HG03575 (cell line): Measurements from ENCODE around the gene GABBR2.

Experiments used
- ATAC-seq: cut with Tn5 transposase; IDR thresholded peaks from one replicate; pipeline ENCODE4 v1.9.1; 2021; ENCODE audit not compliant: unreplicated experiment, insufficient number of reproducible peaks, low FRiP score; ENCODE audit errors: extremely low read depth

The GABBR2 gene

DNA sequence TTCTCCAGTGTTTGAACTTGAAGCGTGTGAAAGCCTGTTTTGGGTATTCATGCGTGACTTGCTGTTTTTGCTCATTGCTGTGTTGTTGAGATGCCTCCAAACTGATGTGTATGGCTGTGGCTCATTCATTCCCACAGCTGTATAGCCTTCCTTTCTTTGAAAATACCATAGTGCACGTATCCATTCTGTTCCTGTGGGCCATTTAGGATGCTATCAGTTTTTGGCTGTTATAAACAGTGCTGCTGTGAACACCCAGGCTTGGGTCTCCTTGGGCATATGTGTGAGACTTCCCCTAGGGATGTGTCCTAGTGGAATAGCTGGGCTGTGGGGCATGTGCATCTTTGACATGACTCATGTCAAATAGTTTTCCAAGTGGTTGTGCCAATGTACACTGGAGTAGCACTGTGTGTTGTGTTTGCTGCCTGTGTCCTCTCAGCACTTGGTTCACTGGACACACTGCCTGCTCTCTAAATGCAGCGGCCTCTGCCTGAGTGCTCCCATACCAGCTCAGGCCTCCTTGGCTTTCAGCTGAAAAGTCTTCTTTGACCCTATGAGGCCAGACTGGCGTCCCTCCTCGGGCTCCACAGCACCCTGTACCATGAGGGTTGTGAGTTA is 350.7 kb downstream of the GABBR2 start:
- ATAC-seq = no peak

DNA sequence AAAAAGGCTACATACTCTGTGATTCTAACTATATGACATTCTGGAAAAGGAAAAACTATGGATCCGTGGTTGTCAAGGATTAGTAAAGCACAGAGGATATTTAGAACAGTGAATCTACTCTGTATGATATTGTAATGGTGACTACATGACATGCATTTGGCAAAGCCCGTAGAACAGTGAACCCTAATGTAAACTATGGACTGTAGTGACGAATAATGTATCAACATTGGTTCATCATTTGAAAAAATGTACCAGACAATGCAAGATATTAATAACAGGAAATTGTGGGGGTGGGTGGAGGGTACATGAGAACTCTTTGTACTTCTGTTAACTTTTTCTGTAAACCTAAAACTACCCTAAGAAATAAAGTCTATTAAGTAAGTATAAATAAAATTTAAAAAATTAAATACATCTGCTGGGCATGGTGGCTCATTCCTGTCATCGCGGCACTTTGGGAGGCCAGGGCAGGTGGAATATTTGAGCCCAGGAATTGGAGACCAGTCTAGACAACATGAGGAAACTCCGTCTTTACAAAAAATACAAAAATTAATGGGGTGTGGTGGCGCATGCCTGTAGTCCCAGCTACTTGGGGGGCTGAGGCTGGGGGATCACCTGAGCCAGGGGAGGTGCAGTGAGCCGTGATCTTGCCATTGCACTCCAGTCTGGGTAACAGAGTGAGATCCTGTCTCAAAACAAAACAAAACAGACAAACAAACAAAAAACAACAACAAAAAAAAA is 351.6 kb downstream of the GABBR2 start:
- ATAC-seq = no peak

DNA sequence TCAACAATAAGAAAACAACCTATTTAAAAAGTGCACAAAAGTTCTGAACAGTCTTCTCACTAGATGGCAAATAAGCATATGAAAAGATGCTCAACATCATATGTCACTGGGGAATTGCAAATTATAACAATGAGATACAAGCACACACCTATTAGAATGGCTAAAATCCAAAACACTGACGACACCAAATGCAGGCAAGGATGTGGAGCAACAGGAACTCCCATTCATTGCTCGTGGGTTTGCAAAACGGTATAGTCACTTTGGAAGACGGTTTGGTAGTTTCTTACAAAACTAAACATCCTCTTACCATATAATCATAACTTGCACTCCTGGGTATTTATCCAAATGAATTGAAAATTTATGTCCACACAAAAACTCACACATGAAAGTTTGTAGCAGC is 352.4 kb downstream of the GABBR2 start:
- ATAC-seq = no peak

DNA sequence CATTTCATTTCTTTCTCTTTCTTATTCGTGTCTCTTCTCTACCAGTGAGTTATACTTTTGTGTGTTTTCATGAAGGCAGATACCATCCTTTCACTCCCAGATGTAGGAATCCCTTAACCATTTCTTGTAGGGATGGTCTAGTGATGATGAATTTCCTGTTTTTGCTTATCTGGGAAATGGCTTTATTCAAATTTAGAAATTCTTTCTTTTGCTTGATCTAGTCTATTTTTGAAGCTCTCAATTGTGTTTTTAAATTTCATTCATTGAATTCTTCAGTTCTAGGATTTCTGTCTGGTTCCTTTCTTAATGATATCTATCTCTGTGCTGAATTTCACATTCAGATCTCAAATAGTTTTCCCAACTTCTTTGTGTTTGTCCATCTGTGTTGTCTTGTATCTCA is 357.4 kb downstream of the GABBR2 start:
- no peak for ATAC-seq

DNA sequence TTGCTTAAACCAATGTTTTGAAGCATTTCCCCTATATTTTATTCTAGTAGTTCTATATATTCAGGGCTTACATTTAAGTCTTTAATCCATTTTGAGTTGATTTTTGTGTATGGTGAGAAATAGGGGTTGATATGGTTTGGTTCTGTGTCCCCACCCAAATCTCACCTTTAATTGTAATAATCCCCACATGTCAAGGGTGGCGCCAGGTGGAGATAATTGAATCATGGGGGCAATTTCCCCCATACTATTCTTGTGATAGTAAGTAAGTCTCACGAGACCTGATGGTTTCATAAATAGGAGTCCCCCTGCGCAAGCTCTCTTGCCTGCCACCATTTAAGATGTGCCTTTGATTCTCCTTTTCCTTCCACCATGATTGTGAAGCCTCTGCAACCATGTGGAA is 361.1 kb downstream of the GABBR2 start:
- ATAC-seq = no peak

DNA sequence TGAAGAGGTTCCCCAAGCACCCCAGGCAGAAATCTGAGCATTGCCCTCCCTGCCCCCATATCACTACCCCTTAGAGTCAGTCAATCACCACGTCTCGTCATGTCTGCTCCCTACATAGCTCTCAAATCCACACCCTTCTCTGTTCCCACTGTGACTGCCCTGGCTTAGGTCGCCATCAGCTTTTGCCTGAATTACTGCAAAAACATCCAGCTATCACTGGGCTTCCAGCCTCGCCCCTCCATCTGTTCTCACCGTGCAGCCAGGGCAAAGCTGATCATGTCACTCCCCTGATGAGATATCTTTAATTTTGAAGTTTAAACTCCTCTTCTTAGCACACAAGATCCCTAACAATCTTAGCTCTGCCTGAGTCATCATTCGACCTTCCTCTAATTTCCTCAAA is 363.7 kb downstream of the GABBR2 start:
- ATAC-seq = no peak

DNA sequence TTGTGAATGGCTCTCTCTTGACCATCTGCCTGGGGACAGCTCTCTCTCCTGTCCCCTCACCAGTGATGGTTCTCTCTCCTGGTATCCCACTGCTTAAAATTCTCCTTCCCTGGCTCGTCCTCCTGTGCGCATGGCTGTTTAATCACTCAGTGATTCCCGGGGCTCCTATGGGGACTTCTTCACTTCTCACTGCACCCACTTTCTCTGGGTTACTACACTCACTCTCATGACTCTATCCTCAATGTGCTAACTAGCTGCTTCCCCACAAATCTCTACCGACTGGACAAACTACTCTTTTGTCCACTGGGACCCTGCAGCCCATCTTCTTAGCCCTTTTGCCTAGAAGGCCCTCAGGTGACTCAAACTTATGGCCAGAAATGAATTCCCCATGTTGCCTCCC is 364.2 kb downstream of the GABBR2 start:
- no peak for ATAC-seq

DNA sequence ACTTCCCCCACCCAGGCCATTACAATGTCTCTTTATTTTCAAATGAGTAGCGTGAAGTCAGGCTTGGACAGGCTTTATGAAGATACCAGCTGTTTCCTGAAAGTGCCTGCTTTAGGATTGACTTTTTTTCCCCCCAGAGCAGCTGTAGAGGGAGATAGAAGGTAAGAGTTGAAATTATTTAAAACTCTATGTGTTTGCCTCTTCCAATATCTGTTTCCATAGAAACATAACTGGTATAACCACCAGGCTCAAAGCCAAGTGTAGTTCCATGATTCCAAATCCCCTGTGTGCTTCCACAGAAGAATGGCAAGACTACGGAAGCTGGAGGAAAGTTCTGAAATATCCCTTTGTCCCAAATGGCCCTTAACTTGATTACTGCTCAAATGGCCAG is 365.9 kb downstream of the GABBR2 start:
- ATAC-seq = no peak

DNA sequence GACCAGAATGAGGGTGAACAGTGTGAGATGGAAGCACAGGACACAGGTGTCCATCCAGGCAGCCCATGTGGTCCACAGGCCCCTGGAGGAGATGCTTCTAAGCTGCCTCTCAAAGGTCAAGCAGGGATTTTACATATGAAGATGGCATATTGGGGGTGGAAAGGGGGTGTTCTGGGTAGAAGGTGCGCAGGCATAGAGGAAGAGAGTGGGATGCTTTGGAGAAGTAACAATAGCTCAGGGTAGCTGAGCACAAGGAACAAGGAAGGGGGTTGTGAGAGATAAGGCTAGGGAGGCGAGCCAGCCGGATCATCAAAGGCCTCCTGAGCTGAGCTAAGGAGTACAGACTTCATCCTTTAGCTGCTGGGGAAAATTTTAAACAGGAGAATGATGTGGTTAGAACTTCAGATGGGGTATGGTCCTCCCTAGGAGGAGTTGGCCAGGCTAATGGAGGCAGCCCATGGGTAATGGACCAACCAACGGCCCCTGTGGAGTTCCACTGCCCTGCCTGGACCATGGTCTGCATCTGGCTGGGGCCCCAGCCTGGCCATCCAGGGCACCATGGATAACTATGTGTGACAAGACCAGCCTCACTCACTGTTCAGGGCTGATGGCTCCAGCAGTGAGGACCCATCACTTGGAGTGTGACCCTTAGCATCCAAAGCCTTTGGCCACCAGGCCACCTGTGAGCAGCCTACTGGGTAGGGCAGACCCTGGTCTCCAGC is 366.5 kb downstream of the GABBR2 start:
- ATAC-seq = no peak

DNA sequence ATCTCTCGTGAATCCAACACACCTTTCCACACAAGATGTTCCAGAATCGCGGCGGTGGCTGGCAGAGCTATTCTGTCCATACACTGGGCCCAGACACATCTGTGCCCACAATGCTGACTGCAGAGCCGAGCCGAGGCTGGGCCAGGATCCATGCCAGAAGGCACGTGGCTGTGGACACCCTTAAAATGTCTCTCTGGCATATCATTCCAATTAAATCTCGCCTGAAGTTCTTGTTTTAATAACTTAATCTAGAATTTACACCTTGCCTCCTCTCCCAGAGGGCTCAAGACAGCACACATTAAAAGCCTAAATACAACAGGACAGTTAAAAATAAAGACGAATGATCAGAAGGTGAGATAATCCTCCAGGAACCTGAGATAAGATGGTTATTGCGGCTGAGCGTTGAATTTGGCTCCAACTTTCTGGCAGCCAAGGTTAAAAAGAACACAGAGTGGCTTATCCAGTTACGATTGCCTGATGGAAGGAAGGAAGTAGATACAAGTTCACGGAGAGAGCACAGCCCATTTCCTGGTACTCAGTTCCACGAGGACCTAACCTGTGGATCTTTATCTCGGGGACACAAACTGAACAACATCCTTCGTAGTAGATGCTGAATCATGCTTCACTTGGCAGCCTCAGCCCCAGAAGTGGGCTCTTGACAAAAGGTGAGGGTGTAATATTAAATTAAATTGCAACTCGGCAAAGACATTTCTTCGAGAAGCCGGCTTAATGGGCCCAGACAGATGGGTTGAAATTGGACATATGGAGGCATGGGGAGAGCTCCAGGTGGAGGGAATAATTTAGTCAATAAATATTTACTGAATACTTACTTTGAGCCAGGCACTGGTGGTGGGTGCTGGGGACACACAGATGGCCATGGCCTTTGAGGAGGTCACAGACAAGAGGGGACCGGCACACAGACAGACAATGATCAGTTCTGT is 367.3 kb downstream of the GABBR2 start:
- ATAC-seq = no peak

DNA sequence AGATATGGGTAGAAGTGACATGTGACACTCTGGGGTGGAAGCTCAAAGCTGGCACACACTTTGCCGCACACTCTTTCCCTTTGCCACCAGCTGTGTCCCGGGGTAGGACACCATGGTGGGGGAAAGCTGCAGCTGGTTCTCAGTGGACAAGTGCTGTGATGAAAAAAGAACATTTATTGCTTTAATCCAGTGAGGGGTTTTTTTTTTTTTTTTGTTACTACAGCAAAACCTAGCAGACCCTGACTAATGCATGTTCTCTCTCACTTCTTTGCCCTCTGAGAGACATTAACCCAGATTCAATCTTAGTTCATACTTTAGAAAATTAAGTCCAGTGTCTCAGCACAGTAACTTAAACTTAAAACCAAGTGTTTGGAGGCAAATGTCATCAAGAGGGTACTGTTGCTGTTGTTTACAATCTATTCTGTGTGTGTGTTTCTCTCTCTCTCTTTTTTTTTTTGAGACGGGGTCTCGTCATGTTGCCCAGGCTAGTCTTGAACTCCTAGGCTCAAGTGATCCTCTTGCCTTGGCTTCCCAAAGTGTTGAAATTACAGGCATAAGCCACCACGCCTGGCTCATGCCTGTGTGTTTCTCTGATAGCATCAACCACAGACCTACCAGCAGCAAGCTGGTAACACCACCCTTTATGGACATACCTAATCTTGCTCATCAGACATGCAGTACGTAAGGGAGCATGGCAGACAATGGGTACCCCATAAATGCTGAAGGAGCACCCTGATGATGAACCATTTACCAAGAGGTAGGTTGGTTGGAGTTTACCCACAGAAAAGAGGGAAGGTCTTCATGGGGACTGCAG is 368.5 kb downstream of the GABBR2 start:
- ATAC-seq = no peak

DNA sequence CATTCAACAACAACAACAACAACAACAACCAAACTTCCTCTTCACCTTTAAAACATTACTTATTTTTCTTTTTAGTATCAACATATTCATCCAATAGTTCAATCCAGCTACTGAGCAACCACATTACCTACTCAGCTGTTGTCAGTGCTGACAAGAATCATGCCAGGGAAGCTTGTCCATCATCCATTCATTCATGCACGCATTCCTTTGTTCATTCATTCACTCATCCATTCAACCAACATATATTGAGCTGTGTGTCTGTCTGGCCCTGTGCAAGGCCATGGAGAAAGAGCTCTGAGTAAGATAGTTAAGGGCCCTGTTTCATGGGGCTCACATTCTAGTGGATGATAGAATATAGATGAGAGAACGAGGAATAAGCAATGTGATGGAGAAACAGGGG is 373.1 kb downstream of the GABBR2 start:
- ATAC-seq = no peak

DNA sequence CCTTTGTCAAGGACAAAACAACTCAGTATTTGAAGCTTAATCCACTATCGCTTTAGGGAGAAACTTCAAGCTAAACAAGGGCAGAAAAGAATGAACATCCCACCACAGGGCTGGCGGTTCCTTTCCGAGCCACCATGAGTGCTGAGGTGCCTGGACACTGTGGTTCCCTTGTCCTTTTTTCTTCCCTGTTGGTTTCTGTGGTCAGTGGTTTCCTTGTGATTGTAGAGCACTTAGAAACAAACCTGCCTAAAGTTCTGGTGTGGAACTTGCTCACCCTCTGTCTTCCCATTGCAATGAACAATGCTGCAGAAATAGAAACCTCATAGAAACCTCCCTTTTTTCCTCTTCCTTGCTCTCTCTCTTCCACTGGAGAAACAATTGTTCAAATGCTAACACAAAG is 373.9 kb downstream of the GABBR2 start:
- ATAC-seq = no peak

DNA sequence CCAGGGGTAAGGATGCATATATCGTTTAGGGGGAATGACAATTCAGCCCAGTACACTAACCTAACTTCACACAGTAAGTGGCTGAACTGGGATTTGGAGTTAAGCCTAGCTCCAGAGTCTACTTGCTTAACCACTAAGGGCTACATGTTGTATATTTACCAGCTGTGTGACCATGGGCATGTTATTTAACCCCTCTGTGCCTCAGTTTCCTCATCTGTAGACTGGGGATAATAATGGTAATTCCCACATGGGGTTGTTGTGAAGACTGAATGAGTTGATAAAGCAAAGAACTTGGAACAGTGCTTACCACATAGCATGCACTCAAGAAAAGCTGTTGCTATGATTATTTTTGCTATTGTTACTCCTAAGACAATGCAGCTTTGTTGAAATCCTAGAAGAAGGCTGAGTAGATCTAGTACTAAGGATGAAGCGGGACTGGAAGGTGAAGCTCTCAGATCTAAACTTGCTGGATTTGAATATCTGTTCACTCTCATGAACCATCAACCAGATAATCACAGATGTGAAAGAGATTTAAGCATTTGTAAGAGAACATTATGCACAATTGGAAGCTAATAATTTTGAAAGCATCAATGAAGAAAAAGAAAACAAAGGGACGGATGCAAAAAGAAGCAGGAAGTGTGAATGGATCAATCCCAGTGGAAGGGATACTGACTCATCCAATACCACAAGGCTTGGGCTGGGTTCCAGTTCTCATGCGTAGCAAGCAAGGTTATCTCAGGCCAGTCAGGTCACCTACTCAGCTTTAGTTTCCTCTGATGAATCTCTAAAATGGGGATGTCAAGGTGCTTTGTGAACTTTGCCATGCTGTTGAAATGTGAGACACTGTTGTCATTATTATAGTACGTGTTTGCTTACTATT is 374.8 kb downstream of the GABBR2 start:
- ATAC-seq = no peak

DNA sequence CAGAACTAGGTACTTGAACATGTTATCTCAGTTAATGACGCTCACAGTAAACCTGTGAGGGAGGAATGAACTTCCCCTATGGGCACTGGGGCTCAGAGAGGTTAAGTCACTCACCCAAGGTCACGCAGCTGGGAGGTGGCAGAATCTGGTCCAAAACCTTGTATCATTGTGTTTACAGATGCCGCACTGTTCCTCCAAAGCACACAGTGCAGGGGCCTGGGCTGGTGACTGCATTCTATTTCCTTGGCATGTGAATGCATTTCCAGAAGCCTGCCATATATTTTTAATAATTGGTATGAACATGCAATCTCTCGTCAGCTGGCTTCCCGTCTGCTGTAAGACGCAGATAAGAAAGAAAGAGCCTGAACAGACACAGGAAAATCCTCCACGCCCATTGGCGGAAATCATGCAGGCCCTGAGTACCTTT is 376.3 kb downstream of the GABBR2 start:
- no peak for ATAC-seq

DNA sequence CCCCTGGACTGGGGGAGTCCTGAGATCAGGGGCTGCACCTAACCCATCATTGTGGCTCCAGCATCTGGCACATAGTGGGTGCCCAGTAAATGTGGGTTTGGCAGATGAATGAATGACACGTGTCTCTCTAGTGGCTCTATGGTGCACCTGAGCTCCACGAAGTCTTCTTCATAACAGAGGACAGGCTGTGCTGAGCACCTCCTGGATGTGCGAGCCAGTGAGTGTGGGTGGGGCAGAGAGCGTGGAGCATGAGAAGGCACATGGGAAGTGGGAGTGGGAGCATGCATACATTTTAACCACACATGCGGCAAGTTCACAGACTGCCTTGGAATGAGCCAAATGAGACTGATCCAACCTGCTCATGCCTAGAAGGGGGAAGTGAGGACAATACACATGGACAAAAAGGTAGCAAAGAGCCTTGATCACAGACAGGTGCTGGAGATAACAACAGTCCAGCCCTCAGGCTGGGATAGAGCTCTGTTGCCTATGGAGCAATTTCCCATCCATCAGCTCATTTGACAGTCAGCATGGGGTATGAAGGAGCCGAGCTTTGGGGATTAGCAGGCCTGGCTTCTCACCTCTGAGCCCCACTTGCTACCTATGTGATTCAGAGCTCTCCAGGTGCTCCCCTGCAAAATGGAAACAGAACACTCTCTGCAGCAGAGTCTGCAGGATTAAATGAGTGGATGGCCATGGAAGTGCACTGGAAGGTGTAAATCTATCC is 377.0 kb downstream of the GABBR2 start:
- no peak for ATAC-seq

DNA sequence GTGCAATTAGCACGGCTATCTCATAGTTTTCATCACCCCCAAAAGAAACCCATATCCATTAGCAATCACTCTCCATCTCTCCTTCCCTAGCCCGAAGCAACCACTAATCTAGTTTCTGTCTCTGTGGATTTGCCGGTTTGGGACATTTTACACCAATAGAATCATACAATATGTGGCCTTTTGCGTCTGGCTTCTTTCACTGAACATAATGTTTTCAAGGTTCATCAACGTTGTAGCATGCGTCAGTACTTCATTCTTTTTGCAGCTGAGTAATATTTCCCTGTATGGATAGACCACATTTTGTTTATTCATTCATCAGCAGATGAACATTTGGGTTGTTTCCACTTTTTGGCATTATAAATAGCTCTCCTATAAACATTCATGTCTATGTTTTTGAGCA is 377.9 kb downstream of the GABBR2 start:
- no peak for ATAC-seq
